Peyer's patch (tissue), 4 donors: Measurements from ENCODE around the gene GABRB1.

ENCODE experiments used
- CTCF ChIP-seq, 6 experiments: fragments of 450-650 bp in 4 of 6; fragments of 200-600 bp in 2 of 6; sonication (generic) in 1 of 6; IDR thresholded peaks; one replicate each; pipeline ENCODE4 v1.5.1; 2017 to 2019; ENCODE audit warnings: antibody characterized with exemption in 6 of 6, mild to moderate bottlenecking in 3 of 6, moderate library complexity in 1 of 6
- POLR2A ChIP-seq, 2 donors: fragments of 450-650 bp; IDR thresholded peaks; one replicate each; pipeline ENCODE4 v1.5.1; 2017; ENCODE audit warnings: antibody characterized with exemption in 2 of 2, mild to moderate bottlenecking in 2 of 2, moderate library complexity in 2 of 2

- no peak for TF ChIP-seq CTCF (IDR thresholded peaks at IDR 0.05)
- TF ChIP-seq POLR2A (IDR thresholded peaks at IDR 0.05): no peak
These were observed 178.5 kb downstream of the GABRB1 start for GRCh38 chr4:47209833-47210232.
